ENCODE measurements around the gene GRK1.

The GRK1 gene

GRCh38 chr13:113730258-113730691 is 63.3 kb downstream of the GRK1 start:
- DNase-seq, result no peak

DNA sequence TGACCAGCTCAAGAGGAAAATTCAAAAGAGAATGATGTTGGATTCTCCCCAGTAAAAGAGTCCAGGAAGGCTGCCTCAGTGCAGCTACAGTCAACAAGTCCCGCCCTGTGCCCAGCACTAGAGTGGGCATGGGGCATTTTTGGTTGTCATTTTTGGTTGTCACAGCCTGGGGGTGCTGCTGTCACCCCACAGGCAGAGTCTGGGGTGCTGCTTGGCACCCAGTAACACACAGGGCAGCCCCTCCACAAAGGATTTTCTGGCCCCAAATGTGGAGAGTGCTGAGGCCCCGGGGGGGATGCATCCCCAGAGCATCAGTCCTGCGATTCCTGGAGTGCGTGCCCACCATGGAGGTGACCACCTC is 63.8 kb downstream of the GRK1 start:
- DNase-seq, result no peak

- no peak for DNase-seq
Measured at GRCh38 chr13:113731192-113732175, 64.5 kb downstream of the GRK1 start.

- DNase-seq, result no peak
Measured at GRCh38 chr13:113732176-113732960, 65.3 kb downstream of the GRK1 start.

- no peak for DNase-seq
Measured at GRCh38 chr13:113732961-113733950, 66.2 kb downstream of the GRK1 start.

DNA sequence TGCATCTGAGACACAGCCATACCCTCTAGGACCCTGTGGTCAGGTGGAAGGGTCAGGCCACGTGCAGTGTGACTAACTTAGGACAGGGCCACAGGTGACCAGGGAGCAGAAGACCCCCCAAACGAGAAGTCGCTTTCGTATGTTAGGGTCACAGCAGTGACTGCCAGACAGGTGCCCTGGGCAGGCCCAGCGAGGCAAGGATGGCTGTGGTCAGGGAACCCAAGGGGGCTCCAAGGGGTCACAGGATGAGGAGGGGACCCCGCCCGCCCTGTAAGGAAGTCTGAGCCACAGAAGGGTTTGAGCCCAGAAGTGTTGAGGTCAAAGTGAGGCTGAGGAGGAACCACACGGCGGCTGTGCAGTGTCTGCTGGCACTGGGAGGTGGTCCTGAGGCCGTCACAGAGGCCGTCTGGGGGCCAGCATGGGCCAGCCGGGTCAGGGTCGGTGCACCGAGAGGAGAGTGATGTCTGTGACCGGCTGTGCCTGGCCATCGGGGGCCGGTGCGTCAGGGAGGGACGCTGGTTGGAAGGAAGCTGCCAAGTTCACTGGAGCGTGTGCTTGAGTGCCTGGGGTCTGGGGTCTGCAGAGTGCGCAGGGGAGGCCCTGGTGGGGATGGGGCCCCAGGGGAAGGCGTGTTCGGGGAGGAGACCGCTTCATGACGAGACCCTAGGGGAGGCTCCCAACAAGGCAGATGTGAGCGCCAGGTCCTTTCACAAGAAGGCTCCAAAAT is 67.2 kb downstream of the GRK1 start:
- DNase-seq, result no peak

GRCh38 chr13:113734826-113735125 is 67.8 kb downstream of the GRK1 start:
- DNase-seq, result no peak

DNA sequence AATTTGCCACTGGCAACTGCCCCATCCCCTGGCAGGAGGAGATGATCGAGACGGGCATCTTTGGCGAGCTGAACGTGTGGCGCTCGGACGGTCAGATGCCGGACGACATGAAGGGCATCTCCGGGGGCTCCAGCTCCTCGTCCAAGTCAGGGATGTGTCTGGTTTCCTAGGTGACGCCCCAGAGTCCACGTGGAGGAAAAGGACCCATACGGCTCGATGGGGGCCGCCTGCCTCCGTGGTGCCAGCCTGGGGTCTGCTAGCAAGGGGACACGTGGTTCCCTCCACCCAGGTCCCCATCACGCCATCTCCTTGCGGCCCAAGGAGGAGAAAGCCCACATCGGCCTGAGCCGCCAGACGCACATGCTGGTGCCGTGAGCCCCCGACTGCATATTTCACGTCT is 68.2 kb downstream of the GRK1 start:
- DNase-seq, result no peak

DNA sequence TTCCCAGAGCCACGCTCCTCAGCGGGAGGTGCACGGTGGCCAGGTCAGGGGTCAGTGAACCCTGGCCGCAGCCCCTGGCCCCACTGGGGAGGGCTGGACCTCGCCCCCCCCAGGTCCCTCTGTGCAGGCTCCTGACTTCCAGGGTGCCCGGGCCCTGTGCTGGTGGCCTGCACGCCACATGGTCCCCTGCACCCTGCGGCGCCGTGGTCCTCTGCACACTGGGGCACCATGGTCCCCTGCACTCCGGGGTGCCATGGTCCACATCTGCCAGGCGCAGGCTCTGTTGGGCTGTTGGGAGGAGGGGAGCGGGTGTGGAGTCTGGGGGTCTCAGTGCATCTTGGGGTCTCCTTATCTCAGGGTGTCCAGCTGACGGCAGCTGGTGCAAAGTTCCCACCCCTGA is 68.7 kb downstream of the GRK1 start:
- DNase-seq, result no peak

GRCh38 chr13:113736258-113736731 is 69.3 kb downstream of the GRK1 start:
- no peak for DNase-seq

- no peak for DNase-seq
Measured at GRCh38 chr13:113737803-113738202, 70.8 kb downstream of the GRK1 start.

DNA sequence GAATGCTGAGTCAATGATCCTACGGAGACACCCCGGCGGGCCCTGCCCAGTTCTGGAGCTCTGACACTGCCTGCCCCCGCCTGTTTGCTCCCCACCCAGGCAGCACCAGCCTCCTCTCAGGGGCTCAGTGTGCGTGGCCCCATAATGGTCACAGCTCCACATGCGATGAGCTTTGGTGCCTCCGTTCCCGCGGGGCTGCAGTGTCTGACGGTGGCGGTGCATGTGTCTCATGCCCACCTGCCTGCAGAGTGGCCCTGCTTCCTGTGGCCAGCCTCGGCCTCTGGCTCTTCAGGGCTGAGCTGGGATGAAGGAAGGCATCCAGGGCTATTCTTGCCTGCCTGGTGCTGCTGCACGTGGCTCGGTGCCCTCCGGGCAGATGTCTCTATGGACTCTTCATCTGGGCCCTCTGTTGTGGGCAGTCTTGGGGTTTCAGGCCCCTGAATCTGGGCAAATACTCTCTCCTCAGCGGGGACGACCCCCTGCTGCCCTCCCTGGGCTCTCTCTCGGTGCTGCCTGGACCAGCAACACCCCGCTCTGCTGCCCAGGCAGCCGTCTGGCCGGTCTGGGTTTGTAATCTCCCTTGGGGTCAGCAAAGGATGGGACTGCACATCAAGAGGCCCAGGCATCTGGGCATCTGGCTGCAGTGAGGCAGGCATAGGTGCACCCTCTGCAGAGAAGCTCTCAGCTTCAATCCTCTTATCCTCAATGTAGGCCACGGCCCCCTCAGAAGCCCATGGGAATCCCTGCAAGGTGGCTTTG is 72.7 kb downstream of the GRK1 start:
- no peak for DNase-seq

DNA sequence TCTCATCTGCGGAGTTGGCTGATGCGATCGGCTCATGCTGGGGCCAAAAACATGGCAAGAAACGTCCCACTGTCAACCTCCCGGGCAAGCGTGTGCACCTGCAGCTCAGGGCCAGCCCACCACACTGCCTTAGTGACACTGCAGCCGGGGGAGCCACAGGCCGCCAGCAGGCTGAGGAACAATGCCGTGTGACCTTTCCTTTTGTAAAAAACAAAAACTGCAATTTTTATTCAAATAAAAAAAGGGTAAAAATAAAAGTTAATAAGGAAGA is 73.2 kb downstream of the GRK1 start:
- no peak for DNase-seq

- DNase-seq, result no peak
Measured at GRCh38 chr13:113740661-113741060, 73.6 kb downstream of the GRK1 start.

DNA sequence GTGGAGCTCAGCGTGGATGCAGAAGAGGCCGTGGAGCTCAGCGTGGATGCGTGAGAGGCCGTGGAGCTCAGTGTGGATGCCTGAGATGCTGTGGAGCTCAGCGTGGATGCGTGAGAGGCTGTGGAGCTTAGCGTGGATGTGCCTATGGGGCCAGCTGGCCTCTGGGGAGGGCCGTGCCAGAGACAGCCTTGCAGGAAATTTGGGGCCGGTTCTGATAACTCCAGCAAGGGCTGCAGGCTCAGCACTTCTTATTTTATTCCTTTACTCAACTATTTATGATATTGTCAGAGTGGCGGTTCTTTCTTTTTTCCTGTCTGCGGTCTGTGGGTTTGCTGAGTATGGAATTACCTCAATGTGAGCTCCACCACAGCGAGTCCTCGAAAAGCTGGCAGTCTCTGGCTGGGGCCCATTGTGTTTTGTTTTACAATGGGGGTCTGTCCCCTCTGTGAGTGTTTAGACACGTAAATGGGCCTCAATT is 74.2 kb downstream of the GRK1 start:
- no peak for DNase-seq

DNA sequence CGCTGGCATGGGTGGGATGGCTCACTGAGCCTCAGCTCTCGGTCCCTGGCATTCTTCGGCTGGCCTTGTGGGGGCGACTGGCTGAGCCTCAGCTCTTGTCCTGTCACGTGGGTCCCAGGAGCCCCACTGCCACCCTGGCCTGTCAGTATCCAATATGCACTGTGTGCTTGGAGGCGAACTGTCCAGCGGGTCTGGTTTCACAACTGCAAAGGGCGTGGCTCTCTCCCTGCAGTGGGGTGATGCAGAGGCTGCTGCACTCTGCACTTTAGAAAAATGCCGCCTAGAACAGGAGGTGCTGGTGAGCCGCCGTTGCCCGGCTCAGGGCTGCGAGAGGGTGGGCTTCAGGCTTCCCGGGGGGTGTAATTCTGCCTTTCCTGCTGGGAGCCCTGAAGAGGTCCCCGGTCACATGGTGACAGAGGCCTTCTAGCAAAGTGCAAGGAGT is 75.0 kb downstream of the GRK1 start:
- peak; percentile 46 for DNase-seq

- no peak for DNase-seq
Measured at GRCh38 chr13:113742445-113743120, 75.6 kb downstream of the GRK1 start.

DNA sequence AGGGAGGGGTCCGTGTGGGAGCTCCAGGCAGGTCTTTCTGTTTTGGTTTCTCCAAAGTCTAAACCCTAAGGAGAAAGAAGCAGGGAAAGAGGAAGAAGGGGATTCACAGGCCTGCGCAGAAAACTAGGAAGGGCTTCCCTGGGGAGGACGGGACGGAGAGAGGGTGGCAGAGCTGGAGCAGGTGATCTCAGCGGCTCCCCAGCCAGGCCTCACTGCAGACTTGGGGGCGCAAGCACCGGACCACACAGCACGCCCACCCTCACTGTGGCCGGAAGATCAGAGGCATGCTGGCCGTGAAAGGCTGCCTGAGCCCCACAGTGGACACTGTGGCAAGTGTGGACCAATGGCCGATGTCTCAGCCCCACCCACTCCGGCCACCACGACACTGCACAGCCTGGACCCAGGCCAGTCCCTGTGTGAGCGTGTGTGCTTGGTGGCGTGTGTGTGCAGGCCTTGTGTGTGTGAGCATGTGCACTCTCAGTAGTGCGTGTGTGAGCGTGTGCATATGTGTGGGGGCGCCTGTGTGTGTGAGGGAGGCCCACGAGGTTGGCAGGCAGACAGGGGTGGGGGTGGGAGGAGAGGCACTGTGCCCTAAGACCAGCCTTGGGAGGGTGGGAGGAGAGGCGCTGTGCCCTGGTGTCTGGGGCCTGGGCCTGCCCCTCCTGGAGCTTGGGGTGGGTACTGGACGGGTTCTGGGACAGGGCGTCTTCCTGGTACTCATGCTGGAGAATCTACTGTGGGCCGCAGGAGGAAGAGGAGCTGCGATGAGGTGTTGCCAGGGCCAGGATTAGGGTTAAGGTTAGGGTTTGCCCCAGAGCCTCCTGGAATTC is 76.6 kb downstream of the GRK1 start:
- no peak for DNase-seq

GRCh38 chr13:113744197-113745000 is 77.4 kb downstream of the GRK1 start:
- DNase-seq, result no peak

All from fibroblast of skin of back (primary cell).